ENCODE results near the gene OR51I2. TPM values are rescaled to one million over a fixed set of nuclear protein-coding genes. Genes with fewer than 3 reads are reported as not detected.

Gene OR51I2, protein sequence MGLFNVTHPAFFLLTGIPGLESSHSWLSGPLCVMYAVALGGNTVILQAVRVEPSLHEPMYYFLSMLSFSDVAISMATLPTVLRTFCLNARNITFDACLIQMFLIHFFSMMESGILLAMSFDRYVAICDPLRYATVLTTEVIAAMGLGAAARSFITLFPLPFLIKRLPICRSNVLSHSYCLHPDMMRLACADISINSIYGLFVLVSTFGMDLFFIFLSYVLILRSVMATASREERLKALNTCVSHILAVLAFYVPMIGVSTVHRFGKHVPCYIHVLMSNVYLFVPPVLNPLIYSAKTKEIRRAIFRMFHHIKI
- total RNA-seq = not detected
- polyA plus RNA-seq = not detected
- long read RNA-seq, donor 1 = 0 reads
- long read RNA-seq, donor 2 = 0 reads

- WGBS, 5 donors = 83 to 96% (median 94%) methylated on average over 2 of the region's 2 CpGs
- no peaks in the 10 kb centered on the region for H3K36me3 ChIP-seq
- no peak within 1 kb of the TSS for H3K27ac ChIP-seq
- H3K9me3 ChIP-seq = no peaks in the 10 kb centered on the region
- DNase-seq = no peak
- H3K27me3 ChIP-seq (replicated peaks in 1 of 7) = no peaks in the 10 kb centered on the region
- intact Hi-C loops (cut with DNase I; ENCODE audit: low total_unique reads) = no loop called here
- H3K4me1 ChIP-seq = no peaks in the 10 kb centered on the region
- H3K4me3 ChIP-seq = no peak within 1 kb of the TSS
- no peak for TF ChIP-seq POLR2AphosphoS5 (IDR thresholded peaks at IDR 0.05)
- TF ChIP-seq, protein P1, sequence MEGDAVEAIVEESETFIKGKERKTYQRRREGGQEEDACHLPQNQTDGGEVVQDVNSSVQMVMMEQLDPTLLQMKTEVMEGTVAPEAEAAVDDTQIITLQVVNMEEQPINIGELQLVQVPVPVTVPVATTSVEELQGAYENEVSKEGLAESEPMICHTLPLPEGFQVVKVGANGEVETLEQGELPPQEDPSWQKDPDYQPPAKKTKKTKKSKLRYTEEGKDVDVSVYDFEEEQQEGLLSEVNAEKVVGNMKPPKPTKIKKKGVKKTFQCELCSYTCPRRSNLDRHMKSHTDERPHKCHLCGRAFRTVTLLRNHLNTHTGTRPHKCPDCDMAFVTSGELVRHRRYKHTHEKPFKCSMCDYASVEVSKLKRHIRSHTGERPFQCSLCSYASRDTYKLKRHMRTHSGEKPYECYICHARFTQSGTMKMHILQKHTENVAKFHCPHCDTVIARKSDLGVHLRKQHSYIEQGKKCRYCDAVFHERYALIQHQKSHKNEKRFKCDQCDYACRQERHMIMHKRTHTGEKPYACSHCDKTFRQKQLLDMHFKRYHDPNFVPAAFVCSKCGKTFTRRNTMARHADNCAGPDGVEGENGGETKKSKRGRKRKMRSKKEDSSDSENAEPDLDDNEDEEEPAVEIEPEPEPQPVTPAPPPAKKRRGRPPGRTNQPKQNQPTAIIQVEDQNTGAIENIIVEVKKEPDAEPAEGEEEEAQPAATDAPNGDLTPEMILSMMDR (IDR thresholded peaks at IDR 0.05 in 8 of 11, conservative IDR thresholded peaks at IDR 0.05 in 3 of 11) = no peak
- no peak for TF ChIP-seq POLR2A (IDR thresholded peaks at IDR 0.05)
These were observed at the start of gene OR51I2 for GRCh38 chr11:5449023-5449422. Gene OR51I2 (plus strand): TSS chr11:5449323. CDS start chr11:5453489, 4,166 bp downstream.

GRCh38 chr11:5405173-5405572 is 44.0 kb upstream of the OR51I2 start:
- H3K4me3 ChIP-seq = no peak overlapping the region
- no peaks in the 10 kb centered on the region for H3K9me3 ChIP-seq
- H3K27ac ChIP-seq = no peak overlapping the region
- DNase-seq = no peak
- H3K4me1 ChIP-seq = no peaks in the 10 kb centered on the region
- no peaks in the 10 kb centered on the region for H3K36me3 ChIP-seq
- peaks cover 0 to 5% (median 0%) of the 10 kb centered on the region in 7 donors for H3K27me3 ChIP-seq (replicated peaks in 1 of 7)
- intact Hi-C loops (cut with DNase I; ENCODE audit: low total_unique reads) = no loop called here
- TF ChIP-seq, protein P1 (IDR thresholded peaks at IDR 0.05 in 8 of 11, conservative IDR thresholded peaks at IDR 0.05 in 3 of 11) = no peak
- TF ChIP-seq POLR2A (IDR thresholded peaks at IDR 0.05) = no peak
- no peak for TF ChIP-seq POLR2AphosphoS5 (IDR thresholded peaks at IDR 0.05)

- intact Hi-C loops (cut with DNase I; ENCODE audit: low total_unique reads) = no loop called here
- WGBS, 5 donors = 68 to 73% (median 70%) methylated on average over 5 of the region's 5 CpGs
- TF ChIP-seq POLR2AphosphoS5 (IDR thresholded peaks at IDR 0.05) (no peak), POLR2A (IDR thresholded peaks at IDR 0.05) (no peak)
- TF ChIP-seq, protein P1 (IDR thresholded peaks at IDR 0.05 in 8 of 11, conservative IDR thresholded peaks at IDR 0.05 in 3 of 11) = no peak
These were observed 28.1 kb upstream of the OR51I2 start for GRCh38 chr11:5420993-5421392.

DNA sequence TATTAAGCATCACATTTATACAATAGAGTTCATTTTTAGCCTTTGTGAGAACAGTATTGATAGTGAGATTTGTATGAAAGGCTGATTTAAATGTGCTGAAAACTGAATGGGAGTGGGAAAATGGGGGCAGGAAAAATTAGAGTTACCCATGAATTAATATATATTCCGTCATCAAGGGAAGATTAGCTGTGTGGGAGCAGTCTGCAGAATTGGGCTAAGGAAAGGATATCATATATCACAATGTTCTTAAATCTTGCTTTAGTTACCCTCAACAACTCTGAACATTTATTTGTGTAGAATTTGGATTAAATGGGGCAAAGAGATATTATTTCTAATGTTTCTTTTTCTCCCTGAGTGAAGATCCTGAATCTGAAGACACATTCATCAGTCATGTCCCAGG is 27.3 kb upstream of the OR51I2 start, which contains the start of gene OR51Q1:
Gene OR51Q1, plus strand, starts transcription at position 301 of the 400 bp plus-strand sequence. Its CDS starts 90 bp downstream, at position 391.
- TF ChIP-seq POLR2A (IDR thresholded peaks at IDR 0.05) (no peak), POLR2AphosphoS5 (IDR thresholded peaks at IDR 0.05) (no peak)
- TF ChIP-seq, protein P1 (IDR thresholded peaks at IDR 0.05 in 8 of 11, conservative IDR thresholded peaks at IDR 0.05 in 3 of 11) = no peak
- peaks cover 0 to 4% (median 0%) of the 10 kb centered on the region in 7 donors for H3K27me3 ChIP-seq (replicated peaks in 1 of 7)
- no peak within 1 kb of the TSS for H3K4me3 ChIP-seq
- 87 to 94% (median 91%) methylated on average over 1 of the region's 1 CpG for WGBS, 5 donors
- peaks cover 0 to 4% (median 0%) of the 10 kb centered on the region in 8 donors for H3K9me3 ChIP-seq
- intact Hi-C loops (cut with DNase I; ENCODE audit: low total_unique reads) = no loop called here
- no peaks in the 10 kb centered on the region for H3K36me3 ChIP-seq
- no peak within 1 kb of the TSS for H3K27ac ChIP-seq
- no peaks in the 10 kb centered on the region for H3K4me1 ChIP-seq
- no peak for DNase-seq

More at GRCh38 chr11:5420993-5421392, 28.1 kb upstream of the OR51I2 start:
- Histone ChIP-seq H3K27me3 (replicated peaks in 1 of 7) (peaks cover 0 to 4% (median 0%) of the 10 kb centered on the region in 7 donors), H3K36me3 (no peaks in the 10 kb centered on the region), H3K4me3 (no peak overlapping the region), H3K4me1 (no peaks in the 10 kb centered on the region), H3K27ac (no peak overlapping the region), H3K9me3 (peaks cover 0 to 4% (median 0%) of the 10 kb centered on the region in 8 donors)
- DNase-seq = no peak

All from spleen (tissue), 13 donors.